ENCODE results near the gene ZNF593.

Gene ZNF593

DNA sequence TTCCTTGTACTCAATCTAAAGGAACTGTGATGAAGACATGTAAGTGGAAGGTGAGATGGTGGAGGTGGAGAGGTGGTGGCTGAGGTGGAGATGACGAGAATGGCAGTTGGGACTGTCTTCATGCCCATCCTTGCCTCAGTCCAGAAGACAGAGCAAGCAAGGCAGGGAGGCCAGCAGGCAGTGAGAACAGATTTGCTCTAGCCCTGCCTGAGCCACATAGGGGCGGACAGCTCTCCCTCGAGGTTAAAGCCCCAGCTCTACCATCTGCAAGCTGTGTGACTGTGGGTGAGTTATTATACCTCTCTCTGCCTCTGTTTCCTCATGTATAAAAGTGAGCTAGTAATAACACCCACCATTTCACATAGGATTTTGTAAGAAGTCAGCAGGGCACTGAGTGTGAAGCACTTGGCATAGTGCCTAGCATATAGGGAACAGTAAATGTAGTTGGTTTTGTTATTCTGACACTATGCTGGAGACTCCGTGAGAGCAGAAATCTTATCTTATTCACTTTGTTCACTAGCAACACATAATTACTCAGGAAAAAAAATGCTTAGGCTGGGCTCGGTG, 15.7 kb upstream of the ZNF593 start:
- DNase-seq (ENCODE audit: low read depth), result no peak
- no peak overlapping the region for H3K4me3 ChIP-seq (ENCODE audit: low read depth, low read length)
- no peak for TF ChIP-seq CTCF (IDR thresholded peaks at IDR 0.05; ENCODE audit: low read depth, low read length, missing control alignments)

DNA sequence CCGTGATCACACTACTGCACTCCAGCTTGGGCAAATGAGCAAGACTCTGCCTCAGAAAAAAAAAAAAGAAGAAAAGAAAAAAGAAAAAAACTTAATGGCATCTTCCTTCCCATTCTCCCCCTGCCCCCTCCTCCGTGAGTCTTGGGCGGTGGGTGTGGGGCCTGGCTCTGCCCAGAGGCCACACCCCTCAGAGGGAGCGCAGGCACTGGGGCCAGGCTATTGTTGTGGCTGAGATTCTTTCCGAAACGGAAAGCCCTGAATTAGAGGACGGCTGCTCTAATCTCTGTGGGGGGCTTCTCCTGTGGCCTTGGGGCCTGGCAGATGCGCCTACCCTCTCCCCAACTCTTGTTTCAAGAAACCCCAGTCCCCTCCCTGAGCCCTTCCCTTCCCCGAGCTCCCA, 15.0 kb upstream of the ZNF593 start:
- no peak for TF ChIP-seq CTCF (IDR thresholded peaks at IDR 0.05; ENCODE audit: low read depth, low read length, missing control alignments)
- H3K4me3 ChIP-seq (ENCODE audit: low read depth, low read length), result no peak overlapping the region
- no peak for DNase-seq (ENCODE audit: low read depth)

DNA sequence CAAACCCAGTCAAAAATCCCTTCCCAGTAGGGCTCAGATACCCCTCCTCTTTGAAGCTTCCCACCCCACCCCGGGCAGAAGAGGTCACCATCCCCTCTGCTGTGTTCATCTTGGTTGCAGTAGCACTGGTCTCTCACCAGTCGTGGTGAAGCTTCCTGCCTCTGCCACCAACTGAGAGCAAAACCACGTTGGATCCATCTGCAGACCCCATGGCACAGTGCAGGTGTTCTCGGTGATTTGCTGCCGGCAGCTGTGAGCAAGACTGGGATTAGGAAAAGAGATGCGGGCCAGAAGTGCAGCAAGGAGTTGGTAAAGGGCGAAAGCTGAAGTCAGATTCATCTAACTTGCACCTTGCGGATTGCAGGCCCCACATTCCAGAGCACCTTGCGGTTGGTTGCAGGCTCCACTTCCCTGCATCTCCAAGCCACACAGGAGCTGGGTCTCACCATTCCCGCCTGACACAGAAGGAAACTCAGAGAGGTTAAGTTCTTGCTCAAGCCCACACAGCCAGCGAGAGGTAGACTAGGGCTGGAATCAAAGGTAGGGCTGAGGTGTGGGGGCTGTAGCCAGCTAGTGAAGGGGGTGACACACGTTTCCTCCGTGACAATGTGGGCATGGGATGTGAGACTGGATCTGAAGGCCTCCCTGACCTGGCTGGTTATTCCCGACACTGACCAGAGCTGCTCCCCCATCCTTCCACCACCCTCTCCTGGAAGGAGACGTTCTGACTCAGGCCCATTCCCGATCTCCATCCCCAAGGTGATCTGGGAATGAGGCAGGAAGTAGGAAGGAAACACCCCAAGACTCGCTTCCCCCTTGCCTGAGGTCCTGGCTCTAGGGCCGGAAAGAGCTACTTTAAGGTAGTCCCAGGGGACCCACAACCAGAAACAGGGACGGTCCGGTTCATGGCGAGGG, 14.1 kb upstream of the ZNF593 start:
- DNase-seq (ENCODE audit: low read depth), result no peak
- H3K4me3 ChIP-seq (ENCODE audit: low read depth, low read length), result no peak overlapping the region
- no peak for TF ChIP-seq CTCF (IDR thresholded peaks at IDR 0.05; ENCODE audit: low read depth, low read length, missing control alignments)

DNA sequence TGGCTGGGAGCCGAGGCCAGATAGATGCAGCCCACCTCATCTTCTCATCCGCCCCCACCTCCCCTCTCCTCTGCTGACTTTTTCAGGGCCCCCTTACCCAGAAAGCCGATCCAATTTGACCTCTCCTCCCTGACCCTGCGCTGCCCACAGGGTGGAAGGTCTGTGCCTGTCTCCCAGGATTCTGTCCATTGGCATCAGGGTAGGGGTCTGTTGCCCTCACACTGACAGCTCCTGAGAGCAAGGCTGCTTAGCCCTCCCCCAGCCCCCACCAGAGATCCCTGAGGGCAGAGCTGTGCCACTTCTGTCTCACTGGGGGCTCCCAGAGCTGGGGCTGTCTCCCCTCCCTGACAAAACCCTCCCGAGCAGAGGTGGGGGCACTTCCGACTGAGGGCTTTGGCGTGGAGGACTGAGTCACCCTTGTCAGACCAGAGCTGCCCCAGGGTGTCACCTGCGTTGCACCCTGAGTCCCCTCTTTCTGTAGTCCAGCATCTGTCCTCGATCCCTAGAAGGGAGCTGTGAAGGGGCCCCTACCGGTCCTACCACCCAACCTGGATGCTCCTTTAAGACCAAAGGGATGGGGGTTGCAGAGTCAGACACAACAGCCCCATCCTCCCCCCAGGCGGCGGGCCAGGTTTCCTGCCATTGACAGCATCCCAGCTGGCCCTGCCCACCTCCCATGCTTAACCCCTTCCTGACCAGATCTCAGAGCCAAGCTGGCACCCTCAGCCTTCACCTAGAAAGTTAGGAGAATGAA, 13.2 kb upstream of the ZNF593 start:
- no peak for DNase-seq (ENCODE audit: low read depth)
- no peak for TF ChIP-seq CTCF (IDR thresholded peaks at IDR 0.05; ENCODE audit: low read depth, low read length, missing control alignments)
- no peak overlapping the region for H3K4me3 ChIP-seq (ENCODE audit: low read depth, low read length)

DNA sequence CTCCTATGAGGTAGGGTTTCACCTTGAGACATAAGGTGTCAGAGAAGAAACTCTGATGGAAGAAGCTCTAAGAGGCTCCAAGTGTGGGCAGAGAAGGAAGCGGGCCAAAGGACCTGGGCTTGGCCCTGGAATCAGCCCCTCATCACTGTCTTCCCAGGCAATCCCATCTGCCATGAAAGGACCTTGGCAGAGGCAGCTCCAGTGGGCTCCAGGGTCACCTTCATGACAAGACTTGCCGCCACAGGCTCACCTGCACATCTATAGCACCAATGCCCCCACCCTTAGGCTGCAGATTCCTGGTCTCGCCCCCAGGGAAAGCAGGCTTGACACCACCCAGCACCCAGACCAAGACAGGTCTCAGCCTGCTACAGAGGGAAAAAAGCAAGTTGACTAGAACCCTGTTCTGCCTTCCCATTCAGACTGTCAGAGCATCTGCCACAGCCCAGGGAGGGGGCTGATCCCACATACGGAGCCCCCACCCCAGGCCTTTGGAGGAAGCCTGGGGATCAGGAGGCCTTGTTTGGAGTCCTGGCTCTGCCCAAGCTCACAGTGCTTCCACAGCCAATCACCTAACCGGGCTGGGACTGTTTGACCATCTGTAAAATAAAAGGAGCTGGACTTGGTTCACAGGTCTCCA, 11.3 kb upstream of the ZNF593 start:
- TF ChIP-seq CTCF (IDR thresholded peaks at IDR 0.05; ENCODE audit: low read depth, low read length, missing control alignments), result no peak
- DNase-seq (ENCODE audit: low read depth), result no peak
- no peak overlapping the region for H3K4me3 ChIP-seq (ENCODE audit: low read depth, low read length)

- H3K4me3 ChIP-seq (ENCODE audit: low read depth, low read length), result no peak within 1 kb of the TSS
- no peak for TF ChIP-seq CTCF (IDR thresholded peaks at IDR 0.05; ENCODE audit: low read depth, low read length, missing control alignments)
- DNase-seq (ENCODE audit: low read depth), result no peak
Observed at GRCh38 chr1:26158908-26159742, 10.6 kb upstream of the ZNF593 start, which contains the start of gene FAM110D. Gene FAM110D (plus strand): TSS chr1:26159079. CDS start chr1:26161292, 2,213 bp downstream.
